HL-60 (cell line): ENCODE results near the gene CLEC20A.

Experiments used
- DNase-seq, 2 experiments: peaks; one replicate each; pipeline ENCODE4 v3.0.0-alpha.2; 2010 to 2020; ENCODE audit warnings: low read depth in 1 of 2, low spot score in 1 of 2
- H3K27ac ChIP-seq: fragments of 250-450 bp; sonication (Bioruptor Pico); replicated peaks from 2 replicates; pipeline ENCODE4 v1.5.1; 2020; ENCODE audit warnings: mild to moderate bottlenecking, moderate library complexity
- H3K27me3 ChIP-seq: fragments of 250-450 bp; sonication (Bioruptor Pico); 2 replicates; pipeline ENCODE4 v1.5.1; 2021; ENCODE audit warnings: mild to moderate bottlenecking, moderate library complexity; ENCODE audit not compliant: insufficient read depth, poor library complexity, severe bottlenecking
- H3K4me3 ChIP-seq: replicated peaks from 2 replicates; pipeline ENCODE4 v1.5.1; 2011; ENCODE audit warnings: mild to moderate bottlenecking, control low read depth, low read length; ENCODE audit not compliant: insufficient read depth
- GABPA ChIP-seq: IDR thresholded peaks from 2 replicates; pipeline ENCODE4 v1.6.1; 2012; ENCODE audit warnings: low read depth
- POLR2AphosphoS5 ChIP-seq: IDR thresholded peaks from 2 replicates; pipeline ENCODE4 v1.6.1; 2012; ENCODE audit warnings: low read depth
- SPI1 ChIP-seq: IDR thresholded peaks from 2 replicates; pipeline ENCODE4 v1.6.1; 2012; ENCODE audit warnings: low read depth, mild to moderate bottlenecking, borderline replicate concordance
- TF ChIP-seq, protein P1 (sequence below): IDR thresholded peaks from one replicate; pipeline ENCODE4 v1.5.1; 2011; ENCODE audit warnings: low read length, control low read depth, inconsistent platforms; ENCODE audit not compliant: insufficient read depth
- TF ChIP-seq, protein P2 (sequence below): IDR thresholded peaks from 2 replicates; pipeline ENCODE4 v1.6.1; 2012; ENCODE audit warnings: low read depth; ENCODE audit not compliant: insufficient replicate concordance

CLEC20A gene

DNA sequence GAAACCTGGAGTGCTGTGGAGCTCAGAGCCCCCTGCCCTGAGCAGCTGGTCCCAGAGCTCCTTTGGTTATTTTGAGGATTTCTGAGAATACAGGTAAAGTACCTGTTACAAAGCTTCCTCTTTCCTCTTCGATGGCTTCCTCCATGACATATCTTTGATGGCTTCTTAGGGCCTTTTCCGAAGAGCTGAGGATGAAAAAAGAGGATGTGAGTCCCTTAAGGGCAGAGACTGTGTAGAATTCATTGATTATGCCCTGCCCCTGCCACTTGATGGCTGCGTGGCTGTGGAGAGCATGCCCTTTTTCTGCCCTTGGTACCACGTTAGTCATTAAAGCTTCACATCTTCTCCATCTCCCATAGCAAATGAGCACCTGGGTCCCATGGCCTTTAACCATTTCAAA lies 30.4 kb upstream of the CLEC20A start:
- Histone ChIP-seq H3K27me3 (no peaks in the 10 kb centered on the region), H3K27ac (no peak overlapping the region), H3K4me3 (no peak overlapping the region)
- no peak for DNase-seq
- no peak for TF ChIP-seq GABPA
- TF ChIP-seq, protein P1, sequence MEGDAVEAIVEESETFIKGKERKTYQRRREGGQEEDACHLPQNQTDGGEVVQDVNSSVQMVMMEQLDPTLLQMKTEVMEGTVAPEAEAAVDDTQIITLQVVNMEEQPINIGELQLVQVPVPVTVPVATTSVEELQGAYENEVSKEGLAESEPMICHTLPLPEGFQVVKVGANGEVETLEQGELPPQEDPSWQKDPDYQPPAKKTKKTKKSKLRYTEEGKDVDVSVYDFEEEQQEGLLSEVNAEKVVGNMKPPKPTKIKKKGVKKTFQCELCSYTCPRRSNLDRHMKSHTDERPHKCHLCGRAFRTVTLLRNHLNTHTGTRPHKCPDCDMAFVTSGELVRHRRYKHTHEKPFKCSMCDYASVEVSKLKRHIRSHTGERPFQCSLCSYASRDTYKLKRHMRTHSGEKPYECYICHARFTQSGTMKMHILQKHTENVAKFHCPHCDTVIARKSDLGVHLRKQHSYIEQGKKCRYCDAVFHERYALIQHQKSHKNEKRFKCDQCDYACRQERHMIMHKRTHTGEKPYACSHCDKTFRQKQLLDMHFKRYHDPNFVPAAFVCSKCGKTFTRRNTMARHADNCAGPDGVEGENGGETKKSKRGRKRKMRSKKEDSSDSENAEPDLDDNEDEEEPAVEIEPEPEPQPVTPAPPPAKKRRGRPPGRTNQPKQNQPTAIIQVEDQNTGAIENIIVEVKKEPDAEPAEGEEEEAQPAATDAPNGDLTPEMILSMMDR, result no peak
- TF ChIP-seq, protein P2, sequence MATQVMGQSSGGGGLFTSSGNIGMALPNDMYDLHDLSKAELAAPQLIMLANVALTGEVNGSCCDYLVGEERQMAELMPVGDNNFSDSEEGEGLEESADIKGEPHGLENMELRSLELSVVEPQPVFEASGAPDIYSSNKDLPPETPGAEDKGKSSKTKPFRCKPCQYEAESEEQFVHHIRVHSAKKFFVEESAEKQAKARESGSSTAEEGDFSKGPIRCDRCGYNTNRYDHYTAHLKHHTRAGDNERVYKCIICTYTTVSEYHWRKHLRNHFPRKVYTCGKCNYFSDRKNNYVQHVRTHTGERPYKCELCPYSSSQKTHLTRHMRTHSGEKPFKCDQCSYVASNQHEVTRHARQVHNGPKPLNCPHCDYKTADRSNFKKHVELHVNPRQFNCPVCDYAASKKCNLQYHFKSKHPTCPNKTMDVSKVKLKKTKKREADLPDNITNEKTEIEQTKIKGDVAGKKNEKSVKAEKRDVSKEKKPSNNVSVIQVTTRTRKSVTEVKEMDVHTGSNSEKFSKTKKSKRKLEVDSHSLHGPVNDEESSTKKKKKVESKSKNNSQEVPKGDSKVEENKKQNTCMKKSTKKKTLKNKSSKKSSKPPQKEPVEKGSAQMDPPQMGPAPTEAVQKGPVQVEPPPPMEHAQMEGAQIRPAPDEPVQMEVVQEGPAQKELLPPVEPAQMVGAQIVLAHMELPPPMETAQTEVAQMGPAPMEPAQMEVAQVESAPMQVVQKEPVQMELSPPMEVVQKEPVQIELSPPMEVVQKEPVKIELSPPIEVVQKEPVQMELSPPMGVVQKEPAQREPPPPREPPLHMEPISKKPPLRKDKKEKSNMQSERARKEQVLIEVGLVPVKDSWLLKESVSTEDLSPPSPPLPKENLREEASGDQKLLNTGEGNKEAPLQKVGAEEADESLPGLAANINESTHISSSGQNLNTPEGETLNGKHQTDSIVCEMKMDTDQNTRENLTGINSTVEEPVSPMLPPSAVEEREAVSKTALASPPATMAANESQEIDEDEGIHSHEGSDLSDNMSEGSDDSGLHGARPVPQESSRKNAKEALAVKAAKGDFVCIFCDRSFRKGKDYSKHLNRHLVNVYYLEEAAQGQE, result no peak
- no peak for TF ChIP-seq SPI1

GRCh38 chr1:178521241-178521640 lies 24.5 kb upstream of the CLEC20A start:
- no peak for DNase-seq
- TF ChIP-seq SPI1, result no peak
- TF ChIP-seq, protein P2, result no peak
- TF ChIP-seq, protein P1, result no peak
- TF ChIP-seq GABPA, result no peak
- no peak overlapping the region for H3K27ac ChIP-seq
- H3K4me3 ChIP-seq, result no peak overlapping the region
- no peaks in the 10 kb centered on the region for H3K27me3 ChIP-seq

DNA sequence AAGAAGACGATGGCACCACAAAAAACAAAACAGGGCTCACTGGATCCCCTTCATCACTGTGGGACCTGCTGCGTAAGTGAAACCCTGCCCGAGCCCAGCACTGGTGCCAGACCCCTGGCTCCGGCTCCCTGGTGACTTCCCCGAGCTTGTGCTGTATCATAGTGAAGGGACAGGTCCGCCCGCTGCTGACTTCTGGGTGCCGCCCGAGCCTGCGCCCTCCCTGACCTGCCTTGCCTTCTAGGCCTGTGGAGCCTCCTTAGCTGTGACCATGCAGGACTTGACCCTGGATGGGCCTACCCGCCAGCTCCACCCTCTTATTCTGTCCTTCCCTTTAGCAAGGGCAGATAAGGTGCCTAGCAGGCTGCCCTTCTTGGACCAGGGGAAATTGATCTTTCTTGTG lies 24.0 kb upstream of the CLEC20A start:
- no peak overlapping the region for H3K4me3 ChIP-seq
- TF ChIP-seq, protein P1, result no peak
- TF ChIP-seq POLR2AphosphoS5 (no peak), GABPA (no peak), SPI1 (no peak)
- TF ChIP-seq, protein P2, result no peak
- DNase-seq, result no peak

More for the DNA sequence above, 24.0 kb upstream of the CLEC20A start:
- Histone ChIP-seq H3K27me3 (no peaks in the 10 kb centered on the region), H3K27ac (no peak overlapping the region)
